ENCODE results near the gene VTA1. TPM values are rescaled to one million over a fixed set of nuclear protein-coding genes. Genes with fewer than 3 reads are reported as not detected.

Gene VTA1
- polyA plus RNA-seq, 1 donor (not counting 4 experiments of a cell fraction or from before 2014, with no cell fraction given): 97.4 TPM

GRCh38 chr6:142167071-142167470 is 20.0 kb downstream of the VTA1 start:
- dilution Hi-C loops (cut with MboI; ENCODE audit: extremely low pct_ligation_motif_present, low sequenced_read_pairs): no loop called here
- Histone ChIP-seq H3K79me2 (ENCODE audit: control insufficient read depth, insufficient read depth, low read length) (peaks cover 35% of the 10 kb centered on the region), H3K27ac (ENCODE audit: control insufficient read depth, insufficient read depth, low read length) (no peak overlapping the region), H3K4me2 (ENCODE audit: control insufficient read depth, extremely low read depth, insufficient read depth, low read depth, low read length) (no peak overlapping the region), H3K4me1 (ENCODE audit: control insufficient read depth, extremely low read depth, insufficient read depth, low read length) (no peaks in the 10 kb centered on the region), H3K4me3 (ENCODE audit: control insufficient read depth in 2 of 3, extremely low read depth in 1 of 3, insufficient read depth in 2 of 3, low read depth in 1 of 3, low read length in 3 of 3) (no peak overlapping the region), H3K9me1 (ENCODE audit: control insufficient read depth, extremely low read depth, insufficient read depth, low read length) (no peaks in the 10 kb centered on the region), H2AFZ (ENCODE audit: control insufficient read depth, low read length) (no peak overlapping the region), H3K9ac (ENCODE audit: control insufficient read depth, extremely low read depth, insufficient read depth, low read length) (no peak overlapping the region), H3K9me3 (ENCODE audit: control insufficient read depth, low read depth, low read length) (no peaks in the 10 kb centered on the region), H3K36me3 (ENCODE audit: control insufficient read depth in 2 of 2, extremely low read depth in 1 of 2, insufficient read depth in 2 of 2, low read length in 2 of 2) (peaks cover 4 to 9% of the 10 kb centered on the region in 2 experiments), H3K27me3 (ENCODE audit: control insufficient read depth, extremely low read depth, insufficient read depth, low read length) (no peaks in the 10 kb centered on the region), H4K20me1 (ENCODE audit: control insufficient read depth, extremely low read depth, insufficient read depth, low read length) (no peaks in the 10 kb centered on the region)
- DNase-seq (ENCODE audit: low read depth, low spot score): no peak
- no peak for TF ChIP-seq EZH2 (IDR thresholded peaks at IDR 0.05; ENCODE audit: low read length)
- no peak for TF ChIP-seq CTCF (optimal IDR thresholded peaks at IDR 0.05 in 1 of 3, IDR thresholded peaks at IDR 0.05 in 1 of 3, conservative IDR thresholded peaks at IDR 0.05 in 1 of 3; ENCODE audit: extremely low read depth in 1 of 3, insufficient read depth in 2 of 3, low read length in 3 of 3)
- no peak for FAIRE-seq

- Histone ChIP-seq H3K36me3 (ENCODE audit: control insufficient read depth in 2 of 2, extremely low read depth in 1 of 2, insufficient read depth in 2 of 2, low read length in 2 of 2) (peaks cover 4 to 13% of the 10 kb centered on the region in 2 experiments), H2AFZ (ENCODE audit: control insufficient read depth, low read length) (no peak overlapping the region), H3K4me1 (ENCODE audit: control insufficient read depth, extremely low read depth, insufficient read depth, low read length) (no peaks in the 10 kb centered on the region), H3K4me3 (ENCODE audit: control insufficient read depth in 2 of 3, extremely low read depth in 1 of 3, insufficient read depth in 2 of 3, low read depth in 1 of 3, low read length in 3 of 3) (no peak overlapping the region), H3K4me2 (ENCODE audit: control insufficient read depth, extremely low read depth, insufficient read depth, low read depth, low read length) (no peak overlapping the region), H3K79me2 (ENCODE audit: control insufficient read depth, insufficient read depth, low read length) (peaks cover 31% of the 10 kb centered on the region), H3K9me3 (ENCODE audit: control insufficient read depth, low read depth, low read length) (no peaks in the 10 kb centered on the region), H3K9ac (ENCODE audit: control insufficient read depth, extremely low read depth, insufficient read depth, low read length) (no peak overlapping the region), H4K20me1 (ENCODE audit: control insufficient read depth, extremely low read depth, insufficient read depth, low read length) (no peaks in the 10 kb centered on the region), H3K27ac (ENCODE audit: control insufficient read depth, insufficient read depth, low read length) (no peak overlapping the region), H3K9me1 (ENCODE audit: control insufficient read depth, extremely low read depth, insufficient read depth, low read length) (no peaks in the 10 kb centered on the region), H3K27me3 (ENCODE audit: control insufficient read depth, extremely low read depth, insufficient read depth, low read length) (no peaks in the 10 kb centered on the region)
- DNase-seq (ENCODE audit: low read depth, low spot score) (no peak), FAIRE-seq (no peak)
- no peak for TF ChIP-seq EZH2 (IDR thresholded peaks at IDR 0.05; ENCODE audit: low read length)
- TF ChIP-seq CTCF (optimal IDR thresholded peaks at IDR 0.05 in 1 of 3, IDR thresholded peaks at IDR 0.05 in 1 of 3, conservative IDR thresholded peaks at IDR 0.05 in 1 of 3; ENCODE audit: extremely low read depth in 1 of 3, insufficient read depth in 2 of 3, low read length in 3 of 3): no peak
- dilution Hi-C loops (cut with MboI; ENCODE audit: extremely low pct_ligation_motif_present, low sequenced_read_pairs): no loop called here
These were observed 20.4 kb downstream of the VTA1 start for GRCh38 chr6:142167486-142167885.
